Measurements from ENCODE around the gene ARMC2. TPM values are rescaled to one million over a fixed set of nuclear protein-coding genes. Genes with fewer than 3 reads are reported as not detected.

The ARMC2 gene
- total RNA-seq, 1 donor from 2014 or later, result 5.2 TPM

DNA sequence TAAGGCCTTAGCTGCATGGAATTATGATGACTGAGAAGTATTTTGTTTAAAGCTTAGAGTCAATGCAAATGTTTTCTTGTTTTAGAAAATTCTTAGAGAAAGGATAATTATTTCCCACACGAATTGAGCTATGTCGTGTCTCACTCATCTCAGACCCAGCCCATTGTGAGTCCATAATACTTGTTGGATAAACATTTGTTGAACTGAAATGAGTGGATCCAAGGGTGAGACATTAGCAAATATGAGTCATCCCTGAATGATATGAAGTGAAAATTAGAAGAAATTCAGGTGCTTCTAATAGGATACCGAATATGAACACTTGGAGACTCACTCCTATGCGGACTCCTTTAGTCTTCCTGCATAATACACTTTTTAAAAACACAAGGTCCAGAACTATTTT, 41.6 kb upstream of the ARMC2 start:
- Mint-ChIP-seq H3K27ac (ENCODE audit: unreplicated experiment) (no peak overlapping the region), H3K9me3 (ENCODE audit: unreplicated experiment) (peaks cover 1% of the 10 kb centered on the region), H3K27me3 (ENCODE audit: low read depth, unreplicated experiment) (peaks cover 1% of the 10 kb centered on the region), H3K36me3 (ENCODE audit: low read depth, unreplicated experiment) (no peaks in the 10 kb centered on the region), H3K4me1 (ENCODE audit: low read depth, unreplicated experiment) (peaks cover 6% of the 10 kb centered on the region), H3K4me3 (ENCODE audit: unreplicated experiment) (no peak overlapping the region)
- FAIRE-seq (no peak), DNase-seq (ENCODE audit: low read depth) (no peak)
- no peaks in the 10 kb centered on the region for H3K27me3 ChIP-seq (ENCODE audit: insufficient read depth, low read length)
- H3K9me3 ChIP-seq (ENCODE audit: insufficient read depth, low read depth, low read length), result no peaks in the 10 kb centered on the region
- H3K4me2 ChIP-seq (ENCODE audit: low read length), result no peak overlapping the region
- H4K20me1 ChIP-seq (ENCODE audit: insufficient read depth, low read length), result no peaks in the 10 kb centered on the region
- no peak overlapping the region for H3K27ac ChIP-seq (ENCODE audit: low read depth, low read length)
- H3K4me1 ChIP-seq (ENCODE audit: insufficient read depth, low read length), result no peaks in the 10 kb centered on the region
- no peak overlapping the region for H3K9ac ChIP-seq (ENCODE audit: low read length)
- H2AFZ ChIP-seq (ENCODE audit: low read depth, low read length), result no peak overlapping the region
- H3K4me3 ChIP-seq (ENCODE audit: insufficient read depth, low read depth, low read length), result no peak overlapping the region
- no peaks in the 10 kb centered on the region for H3K79me2 ChIP-seq (ENCODE audit: insufficient read depth, low read length)
- TF ChIP-seq, protein P1, sequence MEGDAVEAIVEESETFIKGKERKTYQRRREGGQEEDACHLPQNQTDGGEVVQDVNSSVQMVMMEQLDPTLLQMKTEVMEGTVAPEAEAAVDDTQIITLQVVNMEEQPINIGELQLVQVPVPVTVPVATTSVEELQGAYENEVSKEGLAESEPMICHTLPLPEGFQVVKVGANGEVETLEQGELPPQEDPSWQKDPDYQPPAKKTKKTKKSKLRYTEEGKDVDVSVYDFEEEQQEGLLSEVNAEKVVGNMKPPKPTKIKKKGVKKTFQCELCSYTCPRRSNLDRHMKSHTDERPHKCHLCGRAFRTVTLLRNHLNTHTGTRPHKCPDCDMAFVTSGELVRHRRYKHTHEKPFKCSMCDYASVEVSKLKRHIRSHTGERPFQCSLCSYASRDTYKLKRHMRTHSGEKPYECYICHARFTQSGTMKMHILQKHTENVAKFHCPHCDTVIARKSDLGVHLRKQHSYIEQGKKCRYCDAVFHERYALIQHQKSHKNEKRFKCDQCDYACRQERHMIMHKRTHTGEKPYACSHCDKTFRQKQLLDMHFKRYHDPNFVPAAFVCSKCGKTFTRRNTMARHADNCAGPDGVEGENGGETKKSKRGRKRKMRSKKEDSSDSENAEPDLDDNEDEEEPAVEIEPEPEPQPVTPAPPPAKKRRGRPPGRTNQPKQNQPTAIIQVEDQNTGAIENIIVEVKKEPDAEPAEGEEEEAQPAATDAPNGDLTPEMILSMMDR (IDR thresholded peaks at IDR 0.05; ENCODE audit: insufficient read depth, low read depth, low read length), result no peak
- TF ChIP-seq EZH2 (IDR thresholded peaks at IDR 0.05; ENCODE audit: insufficient read depth, low read length), result no peak
- H3K36me3 ChIP-seq (ENCODE audit: insufficient read depth, low read length), result no peaks in the 10 kb centered on the region

DNA sequence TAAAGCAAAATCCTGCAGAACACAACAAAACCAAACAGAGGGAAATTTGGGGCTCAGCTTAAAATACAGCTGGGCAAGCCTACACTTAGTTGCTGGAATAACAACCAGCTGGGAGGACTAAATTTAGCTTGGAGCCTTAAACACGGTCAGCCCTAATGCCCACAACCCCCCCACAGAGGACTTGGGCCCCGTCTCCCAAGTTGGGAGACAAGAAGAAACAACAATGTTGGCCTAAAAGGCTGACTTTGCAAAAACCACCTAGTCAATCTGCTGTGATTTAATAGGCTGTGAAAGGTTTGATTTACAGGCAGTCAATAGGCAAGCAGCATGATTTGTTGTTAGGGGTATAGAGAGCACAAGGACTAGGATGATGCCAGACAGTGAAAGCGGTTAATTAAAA, 40.3 kb upstream of the ARMC2 start:
- Histone ChIP-seq H3K9me3 (ENCODE audit: insufficient read depth, low read depth, low read length) (no peaks in the 10 kb centered on the region), H3K27ac (ENCODE audit: low read depth, low read length) (no peak overlapping the region), H3K4me1 (ENCODE audit: insufficient read depth, low read length) (no peaks in the 10 kb centered on the region), H3K4me2 (ENCODE audit: low read length) (no peak overlapping the region), H4K20me1 (ENCODE audit: insufficient read depth, low read length) (no peaks in the 10 kb centered on the region), H3K27me3 (ENCODE audit: insufficient read depth, low read length) (no peaks in the 10 kb centered on the region), H3K4me3 (ENCODE audit: insufficient read depth, low read depth, low read length) (no peak overlapping the region), H3K36me3 (ENCODE audit: insufficient read depth, low read length) (no peaks in the 10 kb centered on the region), H3K9ac (ENCODE audit: low read length) (no peak overlapping the region), H3K79me2 (ENCODE audit: insufficient read depth, low read length) (no peaks in the 10 kb centered on the region), H2AFZ (ENCODE audit: low read depth, low read length) (no peak overlapping the region)
- Mint-ChIP-seq H3K4me3 (ENCODE audit: unreplicated experiment) (no peak overlapping the region), H3K36me3 (ENCODE audit: low read depth, unreplicated experiment) (no peaks in the 10 kb centered on the region), H3K4me1 (ENCODE audit: low read depth, unreplicated experiment) (peaks cover 6% of the 10 kb centered on the region), H3K9me3 (ENCODE audit: unreplicated experiment) (peaks cover 1% of the 10 kb centered on the region), H3K27me3 (ENCODE audit: low read depth, unreplicated experiment) (peaks cover 1% of the 10 kb centered on the region), H3K27ac (ENCODE audit: unreplicated experiment) (no peak overlapping the region)
- no peak for TF ChIP-seq EZH2 (IDR thresholded peaks at IDR 0.05; ENCODE audit: insufficient read depth, low read length)
- TF ChIP-seq, protein P1 (IDR thresholded peaks at IDR 0.05; ENCODE audit: insufficient read depth, low read depth, low read length), result no peak
- FAIRE-seq, result no peak
- no peak for DNase-seq (ENCODE audit: low read depth)

DNA sequence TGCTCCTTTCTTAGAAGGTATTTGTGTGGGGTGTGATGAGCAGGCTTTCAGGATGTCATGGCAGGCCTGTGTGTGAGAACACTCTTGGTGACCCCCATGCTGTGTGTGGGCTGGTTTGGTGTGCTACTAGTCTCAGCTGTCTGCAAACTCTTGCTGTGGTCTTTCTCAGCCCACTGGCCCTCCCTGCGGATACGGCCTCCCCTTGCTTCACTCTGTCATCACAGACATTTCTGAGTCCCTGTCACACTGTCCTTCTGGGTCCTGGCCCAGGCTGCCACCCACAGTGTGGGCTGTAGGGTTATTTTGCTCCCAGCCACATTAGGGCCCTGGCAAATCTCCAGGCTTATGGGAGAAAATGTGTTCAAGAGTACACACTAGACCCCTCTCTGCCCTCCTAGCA, 39.0 kb upstream of the ARMC2 start:
- no peak for TF ChIP-seq EZH2 (IDR thresholded peaks at IDR 0.05; ENCODE audit: insufficient read depth, low read length)
- TF ChIP-seq, protein P1 (IDR thresholded peaks at IDR 0.05; ENCODE audit: insufficient read depth, low read depth, low read length), result no peak
- Histone ChIP-seq H3K36me3 (ENCODE audit: insufficient read depth, low read length) (no peaks in the 10 kb centered on the region), H3K27me3 (ENCODE audit: insufficient read depth, low read length) (no peaks in the 10 kb centered on the region), H3K27ac (ENCODE audit: low read depth, low read length) (no peak overlapping the region), H4K20me1 (ENCODE audit: insufficient read depth, low read length) (no peaks in the 10 kb centered on the region), H3K4me3 (ENCODE audit: insufficient read depth, low read depth, low read length) (no peak overlapping the region), H2AFZ (ENCODE audit: low read depth, low read length) (no peak overlapping the region), H3K79me2 (ENCODE audit: insufficient read depth, low read length) (no peaks in the 10 kb centered on the region), H3K9ac (ENCODE audit: low read length) (no peak overlapping the region), H3K4me2 (ENCODE audit: low read length) (no peak overlapping the region), H3K4me1 (ENCODE audit: insufficient read depth, low read length) (no peaks in the 10 kb centered on the region), H3K9me3 (ENCODE audit: insufficient read depth, low read depth, low read length) (no peaks in the 10 kb centered on the region)
- no peak for DNase-seq (ENCODE audit: low read depth)
- no peak overlapping the region for H3K4me3 Mint-ChIP-seq (ENCODE audit: unreplicated experiment)
- peaks cover 1% of the 10 kb centered on the region for H3K9me3 Mint-ChIP-seq (ENCODE audit: unreplicated experiment)
- no peak for FAIRE-seq
- no peaks in the 10 kb centered on the region for H3K36me3 Mint-ChIP-seq (ENCODE audit: low read depth, unreplicated experiment)
- peaks cover 3% of the 10 kb centered on the region for H3K27me3 Mint-ChIP-seq (ENCODE audit: low read depth, unreplicated experiment)
- H3K27ac Mint-ChIP-seq (ENCODE audit: unreplicated experiment), result no peak overlapping the region
- H3K4me1 Mint-ChIP-seq (ENCODE audit: low read depth, unreplicated experiment), result peaks cover 6% of the 10 kb centered on the region
